ENCODE data around the gene IFNL1. TPM values are rescaled to one million over a fixed set of nuclear protein-coding genes. Genes with fewer than 3 reads are reported as not detected.
A peak's percentile ranks its signal among the peaks of the same experiment; 100 is the strongest.

Gene IFNL1
- total RNA-seq, 4 donors from 2014 or later: not detected

- H3K9me3 ChIP-seq: no peaks in the 10 kb centered on the region
- no peaks in the 10 kb centered on the region for H3K36me3 ChIP-seq
- peak overlapping the region; percentile 81 to 97 for H3K27ac ChIP-seq
- no peaks in the 10 kb centered on the region for H3K27me3 ChIP-seq
- H3K4me1 ChIP-seq: peaks cover 0 to 18% of the 10 kb centered on the region in 2 donors
- peak overlapping the region; percentile 61 to 66 for H3K4me3 ChIP-seq
- TF ChIP-seq CTCF (IDR thresholded peaks at IDR 0.05) (no peak), POLR2A (IDR thresholded peaks at IDR 0.05) (no peak)
- peak in 1 of 2 donors; percentile 43 for DNase-seq
- intact Hi-C loops (cut with DNase I; ENCODE audit: low total_unique reads): no loop called here
Observed at GRCh38 chr19:39341129-39341718, 45.0 kb downstream of the IFNL1 start.

GRCh38 chr19:39341719-39342604, 45.8 kb downstream of the IFNL1 start, which contains the start of gene SAMD4B:
SAMD4B (plus strand) TSS chr19:39342421; CDS start chr19:39356894, 14,473 bp downstream.
- H3K4me1 ChIP-seq: peaks cover 0 to 18% of the 10 kb centered on the region in 2 donors
- peak; percentile 99 for DNase-seq
- intact Hi-C loops (cut with DNase I; ENCODE audit: low total_unique reads): no loop called here

GRCh38 chr19:39342647-39343305, 46.6 kb downstream of the IFNL1 start:
- no peaks in the 10 kb centered on the region for H3K27me3 ChIP-seq
- peak; percentile 41 to 42 for DNase-seq
- intact Hi-C loops (cut with DNase I; ENCODE audit: low total_unique reads): no loop called here

More at GRCh38 chr19:39341719-39342604, 45.8 kb downstream of the IFNL1 start, which contains the start of gene SAMD4B:
- Histone ChIP-seq H3K4me3 (peak within 1 kb of the TSS; percentile 78 to 89), H3K9me3 (no peaks in the 10 kb centered on the region), H3K27ac (peak within 1 kb of the TSS; percentile 89 to 97), H3K27me3 (no peaks in the 10 kb centered on the region), H3K36me3 (no peaks in the 10 kb centered on the region)
- TF ChIP-seq POLR2A (IDR thresholded peaks at IDR 0.05) (peak; percentile 93 to 96), CTCF (IDR thresholded peaks at IDR 0.05) (peak; percentile 68 to 93 (median 86))

DNA sequence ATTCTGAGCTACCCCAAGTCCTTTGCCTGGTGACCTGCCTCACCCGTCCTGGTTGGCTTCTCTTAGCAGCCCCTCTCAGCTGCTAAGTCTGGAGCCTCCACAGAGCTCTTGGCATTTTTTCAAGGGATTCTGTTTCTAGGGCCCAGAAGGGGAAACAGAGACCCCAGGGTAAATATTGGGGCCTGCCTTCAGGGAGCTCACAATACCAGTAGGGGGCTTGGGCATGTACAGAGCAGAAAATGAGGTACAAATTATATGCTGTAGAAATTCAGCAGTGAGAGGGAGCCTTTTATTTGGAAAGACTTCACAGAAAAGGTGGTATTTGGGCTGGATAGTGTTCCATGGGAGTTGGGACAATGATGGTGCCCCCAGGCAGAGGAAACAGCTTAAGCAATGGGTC, 49.7 kb downstream of the IFNL1 start:
- no peaks in the 10 kb centered on the region for H3K27me3 ChIP-seq
- no peaks in the 10 kb centered on the region for H3K9me3 ChIP-seq
- intact Hi-C loops (cut with DNase I; ENCODE audit: low total_unique reads): no loop called here
- no peak overlapping the region for H3K27ac ChIP-seq
- peaks cover 0 to 18% of the 10 kb centered on the region in 2 donors for H3K4me1 ChIP-seq
- no peaks in the 10 kb centered on the region for H3K36me3 ChIP-seq
- TF ChIP-seq CTCF (IDR thresholded peaks at IDR 0.05) (no peak), POLR2A (IDR thresholded peaks at IDR 0.05) (no peak)
- H3K4me3 ChIP-seq: no peak overlapping the region
- no peak for DNase-seq

More at GRCh38 chr19:39342647-39343305, 46.6 kb downstream of the IFNL1 start:
- H3K27ac ChIP-seq: peak overlapping the region; percentile 89 to 97
- H3K4me1 ChIP-seq: peaks cover 0 to 18% of the 10 kb centered on the region in 2 donors
- no peak for TF ChIP-seq POLR2A (IDR thresholded peaks at IDR 0.05)
- TF ChIP-seq CTCF (IDR thresholded peaks at IDR 0.05): no peak
- no peaks in the 10 kb centered on the region for H3K36me3 ChIP-seq
- peak overlapping the region; percentile 78 to 89 for H3K4me3 ChIP-seq
- no peaks in the 10 kb centered on the region for H3K9me3 ChIP-seq

Data from uterus (tissue), 4 donors.